Uterus (tissue), 2 donors: ENCODE measurements around the gene MRPL19.

Source experiments
- CTCF ChIP-seq, 4 experiments: fragments of 200-600 bp in 2 of 4; fragments of 450-650 bp in 2 of 4; sonication (generic) in 2 of 4; IDR thresholded peaks; one replicate each; pipeline ENCODE4 v1.5.1; 2016 to 2019; ENCODE audit warnings: antibody characterized with exemption in 4 of 4, mild to moderate bottlenecking in 2 of 4, moderate library complexity in 1 of 4
- POLR2A ChIP-seq, 2 donors: fragments of 450-650 bp; IDR thresholded peaks; one replicate each; pipeline ENCODE4 v1.6.1; 2016; ENCODE audit warnings: antibody characterized with exemption in 2 of 2, mild to moderate bottlenecking in 1 of 2, moderate library complexity in 1 of 2

GRCh38 chr2:75610671-75611070, 35.9 kb upstream of the MRPL19 start:
- TF ChIP-seq CTCF (IDR thresholded peaks at IDR 0.05) (no peak), POLR2A (IDR thresholded peaks at IDR 0.05) (no peak)
